CD4-positive, alpha-beta T cell treated with Interleukin-10 for 1 hour (primary cell): ENCODE measurements around the gene VEPH1.

Source experiments
- DNase-seq: peaks from one replicate; pipeline ENCODE4 v3.0.0-alpha.2; 2020

The VEPH1 gene

GRCh38 chr3:157423337-157423736 is 79.9 kb downstream of the VEPH1 start:
- DNase-seq, result no peak

GRCh38 chr3:157420606-157421130 is 82.5 kb downstream of the VEPH1 start:
- no peak for DNase-seq

- DNase-seq, result no peak
Observed at GRCh38 chr3:157418104-157418503, 85.1 kb downstream of the VEPH1 start.

GRCh38 chr3:157417247-157417646 is 86.0 kb downstream of the VEPH1 start:
- no peak for DNase-seq

- DNase-seq, result no peak
Observed at GRCh38 chr3:157416347-157417087, 86.7 kb downstream of the VEPH1 start.

GRCh38 chr3:157414861-157415260 is 88.4 kb downstream of the VEPH1 start:
- DNase-seq, result no peak

- DNase-seq, result no peak
Observed at GRCh38 chr3:157412323-157412855, 90.8 kb downstream of the VEPH1 start.

- no peak for DNase-seq
Observed at GRCh38 chr3:157410945-157411344, 92.3 kb downstream of the VEPH1 start.

GRCh38 chr3:157409516-157409915 is 93.7 kb downstream of the VEPH1 start:
- no peak for DNase-seq

- no peak for DNase-seq
Observed at GRCh38 chr3:157408499-157409149, 94.6 kb downstream of the VEPH1 start.

- DNase-seq, result no peak
Observed at GRCh38 chr3:157407769-157408168, 95.4 kb downstream of the VEPH1 start.

- no peak for DNase-seq
Observed at GRCh38 chr3:157406394-157406793, 96.8 kb downstream of the VEPH1 start.

- DNase-seq, result no peak
Observed at GRCh38 chr3:157405457-157405856, 97.8 kb downstream of the VEPH1 start.

- DNase-seq, result no peak
Observed at GRCh38 chr3:157404381-157404780, 98.8 kb downstream of the VEPH1 start.

GRCh38 chr3:157398598-157398997 is 104.6 kb downstream of the VEPH1 start:
- DNase-seq, result no peak

GRCh38 chr3:157394411-157394810 is 108.8 kb downstream of the VEPH1 start:
- no peak for DNase-seq

GRCh38 chr3:157393113-157393512 is 110.1 kb downstream of the VEPH1 start:
- DNase-seq, result no peak

GRCh38 chr3:157392104-157392503 is 111.1 kb downstream of the VEPH1 start:
- DNase-seq, result no peak

- no peak for DNase-seq
Observed at GRCh38 chr3:157390713-157391515, 112.3 kb downstream of the VEPH1 start.

- no peak for DNase-seq
Observed at GRCh38 chr3:157388976-157389375, 114.2 kb downstream of the VEPH1 start.

GRCh38 chr3:157387708-157388435 is 115.3 kb downstream of the VEPH1 start:
- no peak for DNase-seq

GRCh38 chr3:157384491-157384890 is 118.7 kb downstream of the VEPH1 start:
- DNase-seq, result no peak

- DNase-seq, result no peak
Observed at GRCh38 chr3:157384031-157384430, 119.2 kb downstream of the VEPH1 start.
